ENCODE measurements around the gene PLCZ1. TPM values are rescaled to one million over a fixed set of nuclear protein-coding genes. Genes with fewer than 3 reads are reported as not detected.

Gene PLCZ1
- total RNA-seq, 1 donor from 2014 or later: not detected

DNA sequence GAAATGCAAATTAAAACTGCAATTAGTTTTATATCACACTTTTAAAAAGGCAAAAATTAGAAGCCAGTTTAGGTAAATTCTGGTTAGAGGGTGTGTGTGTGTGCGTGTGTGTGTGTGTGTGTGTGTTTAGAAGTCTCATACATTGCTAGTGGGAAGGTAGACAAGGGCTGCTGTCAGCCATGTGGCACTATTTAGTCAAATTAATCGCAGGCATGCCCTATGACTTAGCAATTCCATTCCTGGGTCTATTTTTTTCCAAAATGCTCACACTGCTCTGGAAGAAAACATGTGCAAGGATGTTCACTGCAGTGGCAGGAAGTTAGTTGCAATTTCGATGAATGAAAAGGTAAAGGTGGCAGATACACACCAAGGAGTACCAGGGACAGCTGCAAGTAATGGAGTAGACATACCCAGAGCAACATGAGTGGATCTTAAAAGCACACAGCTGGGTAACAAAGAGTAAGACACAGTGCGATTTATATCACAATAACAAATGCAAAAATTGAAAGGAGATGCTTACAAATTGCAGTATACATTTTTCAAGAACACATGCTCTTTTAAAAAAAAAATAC, 11.7 kb upstream of the PLCZ1 start:
- Mint-ChIP-seq H3K4me3 (no peak overlapping the region), H3K27me3 (peaks cover 24% of the 10 kb centered on the region), H3K9me3 (no peaks in the 10 kb centered on the region), H3K27ac (no peak overlapping the region), H3K36me3 (peaks cover 5% of the 10 kb centered on the region), H3K4me1 (ENCODE audit: unreplicated experiment) (peaks cover 10% of the 10 kb centered on the region)
- TF ChIP-seq, protein P1, sequence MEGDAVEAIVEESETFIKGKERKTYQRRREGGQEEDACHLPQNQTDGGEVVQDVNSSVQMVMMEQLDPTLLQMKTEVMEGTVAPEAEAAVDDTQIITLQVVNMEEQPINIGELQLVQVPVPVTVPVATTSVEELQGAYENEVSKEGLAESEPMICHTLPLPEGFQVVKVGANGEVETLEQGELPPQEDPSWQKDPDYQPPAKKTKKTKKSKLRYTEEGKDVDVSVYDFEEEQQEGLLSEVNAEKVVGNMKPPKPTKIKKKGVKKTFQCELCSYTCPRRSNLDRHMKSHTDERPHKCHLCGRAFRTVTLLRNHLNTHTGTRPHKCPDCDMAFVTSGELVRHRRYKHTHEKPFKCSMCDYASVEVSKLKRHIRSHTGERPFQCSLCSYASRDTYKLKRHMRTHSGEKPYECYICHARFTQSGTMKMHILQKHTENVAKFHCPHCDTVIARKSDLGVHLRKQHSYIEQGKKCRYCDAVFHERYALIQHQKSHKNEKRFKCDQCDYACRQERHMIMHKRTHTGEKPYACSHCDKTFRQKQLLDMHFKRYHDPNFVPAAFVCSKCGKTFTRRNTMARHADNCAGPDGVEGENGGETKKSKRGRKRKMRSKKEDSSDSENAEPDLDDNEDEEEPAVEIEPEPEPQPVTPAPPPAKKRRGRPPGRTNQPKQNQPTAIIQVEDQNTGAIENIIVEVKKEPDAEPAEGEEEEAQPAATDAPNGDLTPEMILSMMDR (conservative IDR thresholded peaks at IDR 0.05): no peak
- no peak for DNase-seq (ENCODE audit: extremely low spot score, unreplicated experiment)

DNA sequence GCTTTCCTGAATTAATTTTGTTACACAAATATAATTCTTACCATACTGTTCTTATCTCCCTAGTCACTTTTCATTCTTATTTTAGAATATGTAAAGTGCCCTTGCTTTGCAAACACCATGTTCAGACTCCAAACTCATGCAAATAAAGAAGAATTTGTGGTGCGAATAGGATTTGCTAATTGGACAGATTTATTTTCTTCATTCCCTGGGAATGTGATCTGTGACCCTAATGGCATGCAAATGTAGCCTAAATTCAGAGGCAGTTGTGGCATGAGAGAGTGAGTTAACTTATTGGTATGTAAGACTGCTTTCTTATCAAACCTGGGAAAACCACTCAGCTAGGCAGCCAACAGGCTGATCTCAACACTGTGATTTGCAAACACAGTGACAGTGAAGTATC, 10.1 kb upstream of the PLCZ1 start:
- no peaks in the 10 kb centered on the region for H3K9me3 Mint-ChIP-seq
- H3K4me3 Mint-ChIP-seq: no peak overlapping the region
- peaks cover 10% of the 10 kb centered on the region for H3K36me3 Mint-ChIP-seq
- no peak for DNase-seq (ENCODE audit: extremely low spot score, unreplicated experiment)
- TF ChIP-seq, protein P1 (conservative IDR thresholded peaks at IDR 0.05): no peak
- H3K27ac Mint-ChIP-seq: no peak overlapping the region
- peaks cover 16% of the 10 kb centered on the region for H3K27me3 Mint-ChIP-seq
- no peaks in the 10 kb centered on the region for H3K4me1 Mint-ChIP-seq (ENCODE audit: unreplicated experiment)

DNA sequence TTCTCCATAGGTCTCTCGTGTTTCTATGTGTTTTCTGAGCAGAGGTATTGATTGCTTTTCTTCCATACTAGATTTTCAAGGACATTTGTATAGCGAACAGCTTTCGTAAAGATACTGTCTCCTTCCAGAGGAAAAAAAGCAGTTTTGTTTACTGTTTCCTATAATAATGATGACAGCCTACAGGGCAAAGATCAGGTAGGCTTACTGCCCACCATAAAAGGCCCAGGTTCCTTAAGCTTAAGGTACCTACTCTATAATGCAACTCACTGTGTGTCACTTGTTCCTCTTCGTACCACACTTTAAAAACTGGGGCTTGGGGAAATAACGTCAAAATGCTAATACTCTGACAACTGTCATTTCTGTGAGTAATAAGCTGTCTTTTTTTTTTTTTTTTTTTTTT, 6.7 kb downstream of the PLCZ1 start:
- Mint-ChIP-seq H3K4me3 (no peak overlapping the region), H3K36me3 (no peaks in the 10 kb centered on the region), H3K9me3 (peaks cover 6% of the 10 kb centered on the region), H3K27me3 (peaks cover 7% of the 10 kb centered on the region), H3K27ac (no peak overlapping the region), H3K4me1 (ENCODE audit: unreplicated experiment) (no peaks in the 10 kb centered on the region)
- TF ChIP-seq, protein P1 (conservative IDR thresholded peaks at IDR 0.05): no peak
- no peak for DNase-seq (ENCODE audit: extremely low spot score, unreplicated experiment)

DNA sequence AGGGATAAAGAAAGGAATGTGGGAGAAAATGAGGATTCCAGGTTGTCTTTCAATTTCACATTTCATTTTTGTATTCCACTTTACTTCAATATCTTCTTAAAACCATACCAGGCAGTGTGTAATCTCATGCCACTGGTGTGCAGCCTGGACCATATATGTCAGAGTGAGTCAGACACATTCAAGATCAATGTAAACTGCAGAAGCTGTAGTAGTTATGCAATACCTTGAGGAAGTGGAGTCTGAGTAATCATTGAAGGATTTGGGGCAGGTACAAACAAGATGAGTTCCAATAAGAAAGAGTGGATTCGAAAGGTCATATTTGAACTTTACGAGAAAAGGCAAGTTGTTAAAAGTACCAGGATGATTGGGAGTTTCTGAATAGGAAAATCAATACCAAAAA, 14.1 kb downstream of the PLCZ1 start:
- Mint-ChIP-seq H3K27ac (peak overlapping the region; percentile 35), H3K27me3 (peaks cover 7% of the 10 kb centered on the region), H3K4me1 (ENCODE audit: unreplicated experiment) (no peaks in the 10 kb centered on the region), H3K9me3 (peaks cover 7% of the 10 kb centered on the region), H3K36me3 (no peaks in the 10 kb centered on the region), H3K4me3 (no peak overlapping the region)
- DNase-seq (ENCODE audit: extremely low spot score, unreplicated experiment): no peak
- TF ChIP-seq, protein P1 (conservative IDR thresholded peaks at IDR 0.05): no peak

DNA sequence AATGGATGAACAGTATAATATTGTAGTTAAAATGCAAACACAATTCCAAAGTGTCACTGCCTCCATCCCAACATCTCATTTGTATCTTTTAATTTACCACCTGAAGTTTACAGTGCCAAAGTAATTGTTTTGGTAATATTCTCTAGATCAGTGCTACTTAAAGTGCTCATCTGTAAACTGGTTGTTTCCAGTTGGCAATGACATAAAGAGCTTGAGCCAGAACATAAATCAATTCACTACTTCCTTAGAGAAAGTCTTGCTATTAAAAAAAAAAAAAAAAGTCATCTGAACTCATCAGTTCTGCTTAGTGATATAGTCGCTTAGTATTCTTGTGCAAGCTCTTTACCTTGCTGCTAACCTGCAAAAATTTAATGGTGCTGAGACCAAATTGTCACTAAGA, 16.4 kb downstream of the PLCZ1 start:
- peaks cover 7% of the 10 kb centered on the region for H3K9me3 Mint-ChIP-seq
- no peak overlapping the region for H3K27ac Mint-ChIP-seq
- TF ChIP-seq, protein P1 (conservative IDR thresholded peaks at IDR 0.05): no peak
- no peak overlapping the region for H3K4me3 Mint-ChIP-seq
- no peak for DNase-seq (ENCODE audit: extremely low spot score, unreplicated experiment)
- H3K4me1 Mint-ChIP-seq (ENCODE audit: unreplicated experiment): no peaks in the 10 kb centered on the region
- peaks cover 4% of the 10 kb centered on the region for H3K36me3 Mint-ChIP-seq
- H3K27me3 Mint-ChIP-seq: no peaks in the 10 kb centered on the region

DNA sequence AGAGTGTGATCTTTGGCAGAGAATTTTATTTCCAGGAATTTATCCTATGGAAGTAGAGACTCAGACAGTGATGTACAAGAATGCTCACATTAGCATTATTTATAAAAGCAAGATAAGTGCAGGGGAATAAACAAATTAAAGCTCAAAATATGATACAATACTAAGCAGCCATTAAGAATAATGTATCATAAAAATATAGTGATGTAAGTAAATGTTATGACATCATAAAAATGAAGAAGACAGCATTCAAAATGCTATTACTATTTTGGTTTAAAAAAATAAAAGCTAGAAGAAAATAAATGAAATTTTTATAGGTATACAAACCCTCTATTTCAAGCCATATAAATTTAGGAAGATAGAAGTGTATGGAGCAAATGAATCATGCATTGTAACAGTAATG, 17.1 kb downstream of the PLCZ1 start:
- DNase-seq (ENCODE audit: extremely low spot score, unreplicated experiment): no peak
- Mint-ChIP-seq H3K9me3 (peaks cover 7% of the 10 kb centered on the region), H3K36me3 (peaks cover 4% of the 10 kb centered on the region), H3K4me1 (ENCODE audit: unreplicated experiment) (no peaks in the 10 kb centered on the region), H3K27ac (no peak overlapping the region), H3K27me3 (no peaks in the 10 kb centered on the region), H3K4me3 (no peak overlapping the region)
- TF ChIP-seq, protein P1 (conservative IDR thresholded peaks at IDR 0.05): no peak

Measured in type B pancreatic cell (in vitro differentiated cells).